ENCODE data around the gene PTPRH. TPM values are rescaled to one million over a fixed set of nuclear protein-coding genes. Genes with fewer than 3 reads are reported as not detected.
"Not testable (repeated sequence)": the region's sequence is repeated elsewhere in the genome, so short reads cannot be mapped to it uniquely, and the experiment has no call there.

Gene PTPRH
- total RNA-seq, 6 experiments from 2014 or later, result 0.45 to 1.0 (median 0.59) TPM

DNA sequence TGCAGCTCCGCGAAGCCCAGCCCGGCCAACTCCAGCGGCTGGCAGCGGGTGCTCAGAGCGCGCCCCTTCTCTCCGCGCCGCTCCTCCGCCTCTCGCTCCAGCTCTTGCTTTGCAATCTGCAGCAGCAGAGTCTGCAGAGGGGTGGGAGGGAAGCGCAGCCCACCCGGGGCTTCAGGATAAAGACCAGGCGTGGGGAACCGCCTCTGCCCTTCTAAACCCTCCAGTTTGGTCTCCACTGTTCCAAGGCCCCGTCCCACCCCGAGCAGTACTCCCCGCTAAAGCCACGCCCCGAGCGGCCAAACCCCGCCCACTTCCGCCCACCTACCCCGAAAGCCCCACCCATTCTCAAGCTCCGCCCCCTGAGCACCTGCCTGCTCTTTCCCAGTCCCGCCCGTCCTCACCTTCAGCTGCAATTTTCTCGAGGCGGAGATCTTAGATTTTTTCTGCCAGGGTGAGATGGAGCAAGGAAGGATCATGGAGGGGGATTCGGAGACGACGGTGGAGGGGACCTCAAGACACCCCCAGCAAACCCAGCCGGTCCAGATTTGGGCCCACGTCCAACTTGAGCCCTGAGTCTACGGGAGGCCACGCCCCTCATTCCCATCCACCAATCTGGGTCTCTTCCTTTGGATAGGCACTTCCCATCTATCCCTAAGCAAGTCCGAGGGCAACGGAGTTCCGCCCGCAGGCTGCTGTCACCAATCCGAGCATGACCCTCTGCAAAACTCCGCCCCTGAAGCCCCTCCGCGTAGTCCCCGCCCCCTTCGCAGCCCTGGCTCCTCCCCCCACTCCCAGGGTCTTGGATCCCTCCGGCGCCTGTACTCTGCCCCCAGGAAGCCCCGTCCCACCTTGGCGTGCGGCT is 52.9 kb downstream of the PTPRH start:
- no peaks in the 10 kb centered on the region for H3K9me3 Mint-ChIP-seq
- H3K4me3 Mint-ChIP-seq, result no peak overlapping the region
- H3K36me3 Mint-ChIP-seq (ENCODE audit: low read depth), result no peaks in the 10 kb centered on the region
- TF ChIP-seq CTCF (IDR thresholded peaks at IDR 0.05), result no peak
- peaks cover 6% of the 10 kb centered on the region; the same call in 1 of the 2 replicates for H3K27me3 Mint-ChIP-seq (ENCODE audit: insufficient read depth)
- H3K27ac Mint-ChIP-seq, result no peak overlapping the region
- H3K4me1 Mint-ChIP-seq (ENCODE audit: low read depth), result peaks cover 15% of the 10 kb centered on the region
- no peak for DNase-seq

- DNase-seq; H3K27me3 Mint-ChIP-seq (ENCODE audit: insufficient read depth); H3K9me3 Mint-ChIP-seq; H3K4me3 Mint-ChIP-seq; H3K27ac Mint-ChIP-seq; H3K36me3 Mint-ChIP-seq (ENCODE audit: low read depth): not testable (repeated sequence)
- peaks cover 15% of the 10 kb centered on the region for H3K4me1 Mint-ChIP-seq (ENCODE audit: low read depth)
These were observed 53.5 kb downstream of the PTPRH start for GRCh38 chr19:55155784-55156183.

GRCh38 chr19:55153652-55154264 is 55.5 kb downstream of the PTPRH start:
- no peak for TF ChIP-seq CTCF (IDR thresholded peaks at IDR 0.05)
- Mint-ChIP-seq H3K4me3 (no peak overlapping the region), H3K36me3 (ENCODE audit: low read depth) (no peaks in the 10 kb centered on the region), H3K27me3 (ENCODE audit: insufficient read depth) (peaks cover 18% of the 10 kb centered on the region), H3K4me1 (ENCODE audit: low read depth) (peaks cover 9% of the 10 kb centered on the region), H3K9me3 (no peaks in the 10 kb centered on the region), H3K27ac (no peak overlapping the region)
- no peak for DNase-seq

- no peak overlapping the region for H3K27ac Mint-ChIP-seq
- no peak for TF ChIP-seq CTCF (IDR thresholded peaks at IDR 0.05)
- H3K4me3 Mint-ChIP-seq, result no peak overlapping the region
- H3K9me3 Mint-ChIP-seq, result no peaks in the 10 kb centered on the region
- no peaks in the 10 kb centered on the region for H3K36me3 Mint-ChIP-seq (ENCODE audit: low read depth)
- peaks cover 7% of the 10 kb centered on the region; the same call in 1 of the 2 replicates for H3K4me1 Mint-ChIP-seq (ENCODE audit: low read depth)
- H3K27me3 Mint-ChIP-seq (ENCODE audit: insufficient read depth), result peaks cover 25% of the 10 kb centered on the region
- DNase-seq, result no peak
These were observed 57.3 kb downstream of the PTPRH start for GRCh38 chr19:55152017-55152416.

GRCh38 chr19:55149078-55150003 is 60.0 kb downstream of the PTPRH start, which contains the start of gene TNNT1:
TNNT1 (minus strand) TSS chr19:55149206; CDS start chr19:55147157, 2,049 bp downstream.
- H3K4me1 Mint-ChIP-seq (ENCODE audit: low read depth), result peaks cover 7% of the 10 kb centered on the region; the same call in 1 of the 2 replicates
- H3K9me3 Mint-ChIP-seq, result no peaks in the 10 kb centered on the region
- DNase-seq, result no peak
- TF ChIP-seq CTCF (IDR thresholded peaks at IDR 0.05), result no peak
- H3K27me3 Mint-ChIP-seq (ENCODE audit: insufficient read depth), result peaks cover 29% of the 10 kb centered on the region
- H3K27ac Mint-ChIP-seq, result no peak within 1 kb of the TSS
- H3K4me3 Mint-ChIP-seq, result no peak within 1 kb of the TSS
- H3K36me3 Mint-ChIP-seq (ENCODE audit: low read depth), result no peaks in the 10 kb centered on the region

Measured in HFFc6 (cell line).